Thoracic aorta (tissue), 2 donors: ENCODE results near the gene CPNE4. TPM values are rescaled to one million over a fixed set of nuclear protein-coding genes. Genes with fewer than 3 reads are reported as not detected.

Experiments
- ATAC-seq: fragments of 150-250 bp; one replicate; pipeline ENCODE4 v1.8.0; 2017; ENCODE audit warnings: low read depth; ENCODE audit not compliant: insufficient number of reproducible peaks, low FRiP score
- DNase-seq: peaks from one replicate; pipeline ENCODE4 v3.0.0-alpha.2; 2020; ENCODE audit warnings: low spot score
- H3K27ac ChIP-seq, 2 donors: fragments of 200-600 bp; sonication (generic); 1 replicate in 1 of 2; 2 replicates in 1 of 2; pipeline ENCODE4 v1.5.1; 2016; ENCODE audit warnings: mild to moderate bottlenecking in 2 of 2, moderate library complexity in 2 of 2
- H3K27me3 ChIP-seq: fragments of 200-600 bp; sonication (generic); replicated peaks from 2 replicates; pipeline ENCODE4 v1.6.0; 2016; ENCODE audit warnings: mild to moderate bottlenecking; ENCODE audit not compliant: insufficient read depth
- H3K36me3 ChIP-seq: fragments of 200-600 bp; sonication (generic); one replicate; pipeline ENCODE4 v1.5.1; 2016
- H3K4me1 ChIP-seq, 2 donors: fragments of 200-600 bp; sonication (generic); 1 replicate in 1 of 2; 2 replicates in 1 of 2; pipeline versions ENCODE4 v1.5.1 to v1.6.0; 2016; ENCODE audit warnings: low read depth in 2 of 2, mild to moderate bottlenecking in 1 of 2; ENCODE audit not compliant: control insufficient read depth in 1 of 2
- H3K4me3 ChIP-seq: fragments of 200-600 bp; sonication (generic); 2 replicates; pipeline ENCODE4 v1.5.1; 2016; ENCODE audit warnings: mild to moderate bottlenecking
- H3K9me3 ChIP-seq: fragments of 200-600 bp; sonication (generic); 2 replicates; pipeline ENCODE4 v1.5.1; 2016
- CTCF ChIP-seq: fragments of 200-600 bp; sonication (generic); IDR thresholded peaks from one replicate; pipeline ENCODE4 v1.5.1; 2019; ENCODE audit warnings: antibody characterized with exemption
- total RNA-seq, 2 donors: library from RNA; depleted of rRNA; stranded (reverse); fragments of >200 nt; gene quantifications; one replicate each; pipeline versions ENCODE4 v1.1.0 to v1.2.3, GENCODE V29; 2016

Gene CPNE4
- total RNA-seq, 2 donors from 2014 or later: 0.54 to 4.9 TPM

GRCh38 chr3:131711114-131711768 lies 323.6 kb downstream of the CPNE4 start:
- no peak overlapping the region for H3K27ac ChIP-seq
- H3K36me3 ChIP-seq: no peaks in the 10 kb centered on the region
- no peak for ATAC-seq
- no peaks in the 10 kb centered on the region for H3K4me1 ChIP-seq
- no peaks in the 10 kb centered on the region for H3K27me3 ChIP-seq
- no peaks in the 10 kb centered on the region for H3K9me3 ChIP-seq
- H3K4me3 ChIP-seq: no peak overlapping the region
- TF ChIP-seq CTCF: no peak
- DNase-seq: no peak

- ATAC-seq (no peak), DNase-seq (no peak)
- H3K27ac ChIP-seq: no peak overlapping the region
- no peaks in the 10 kb centered on the region for H3K36me3 ChIP-seq
- no peak overlapping the region for H3K4me3 ChIP-seq
- H3K27me3 ChIP-seq: no peaks in the 10 kb centered on the region
- no peaks in the 10 kb centered on the region for H3K4me1 ChIP-seq
- TF ChIP-seq CTCF: no peak
- H3K9me3 ChIP-seq: no peaks in the 10 kb centered on the region
Measured at GRCh38 chr3:131708241-131708640, 326.6 kb downstream of the CPNE4 start.

GRCh38 chr3:131705558-131706051 lies 329.2 kb downstream of the CPNE4 start:
- no peak for TF ChIP-seq CTCF
- no peak for ATAC-seq

DNA sequence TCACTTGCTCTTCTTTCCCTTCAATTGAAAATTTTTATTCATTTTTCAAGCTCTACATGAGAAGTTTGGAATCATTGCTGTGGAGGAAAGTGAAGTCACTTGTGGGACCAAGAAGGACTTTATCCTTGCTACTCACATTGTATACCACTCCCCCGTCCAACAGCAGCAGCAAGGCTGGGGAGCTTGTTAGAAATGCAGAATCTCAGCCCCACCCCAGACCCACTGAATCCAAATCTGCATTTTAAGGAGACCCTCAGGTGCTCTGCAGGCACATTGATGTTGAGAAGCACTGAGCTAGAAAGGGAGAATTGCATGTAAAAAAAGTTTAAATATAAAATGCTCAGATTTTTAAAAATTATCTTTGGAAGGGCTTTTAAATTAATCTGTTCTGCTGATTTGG lies 329.7 kb downstream of the CPNE4 start:
- H3K9me3 ChIP-seq: no peaks in the 10 kb centered on the region
- no peaks in the 10 kb centered on the region for H3K27me3 ChIP-seq
- no peaks in the 10 kb centered on the region for H3K36me3 ChIP-seq
- DNase-seq (no peak), ATAC-seq (no peak)
- no peak overlapping the region for H3K4me3 ChIP-seq
- H3K4me1 ChIP-seq: no peaks in the 10 kb centered on the region
- TF ChIP-seq CTCF: no peak
- no peak overlapping the region for H3K27ac ChIP-seq

More at GRCh38 chr3:131705558-131706051, 329.2 kb downstream of the CPNE4 start:
- Histone ChIP-seq H3K36me3 (no peaks in the 10 kb centered on the region), H3K27me3 (no peaks in the 10 kb centered on the region), H3K4me3 (no peak overlapping the region), H3K27ac (no peak overlapping the region), H3K4me1 (no peaks in the 10 kb centered on the region), H3K9me3 (no peaks in the 10 kb centered on the region)
- DNase-seq: no peak

- no peak overlapping the region for H3K4me3 ChIP-seq
- H3K27me3 ChIP-seq: no peaks in the 10 kb centered on the region
- no peak for TF ChIP-seq CTCF
- no peak for ATAC-seq
- DNase-seq: no peak
- no peaks in the 10 kb centered on the region for H3K9me3 ChIP-seq
- H3K4me1 ChIP-seq: no peaks in the 10 kb centered on the region
- no peaks in the 10 kb centered on the region for H3K36me3 ChIP-seq
- H3K27ac ChIP-seq: no peak overlapping the region
Measured at GRCh38 chr3:131704098-131704497, 330.7 kb downstream of the CPNE4 start.
